Stimulated activated CD8-positive, alpha-beta memory T cell treated with anti-CD3 and anti-CD28 coated beads, Interleukin-2, amount 100 ng/mL, for 1 hour (primary cell): ENCODE results near the gene TEX48.

Experiments
- DNase-seq, 2 donors: peaks; one replicate each; pipeline ENCODE4 v3.0.0-alpha.2; 2020; ENCODE audit warnings: low read depth in 2 of 2

The TEX48 gene

DNA sequence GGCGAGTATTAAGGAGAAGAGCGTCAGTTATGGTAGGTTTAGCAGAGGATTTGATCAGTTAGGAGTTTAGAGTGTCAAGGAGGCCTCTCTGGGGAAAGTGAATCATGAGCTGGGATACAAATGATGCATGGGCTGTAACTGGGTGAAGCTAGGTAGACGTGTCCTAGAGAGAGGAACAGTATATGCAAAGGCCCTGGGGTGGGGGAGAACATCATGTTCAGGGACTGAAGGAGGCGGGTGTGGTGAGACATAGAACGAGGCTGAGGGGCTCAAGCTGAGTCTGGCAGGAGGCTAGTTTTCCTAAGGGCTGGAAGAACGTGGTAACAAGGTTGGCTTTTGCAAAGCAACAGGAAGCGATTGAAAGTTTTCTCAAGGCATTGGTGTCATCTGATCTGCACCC lies 60.4 kb downstream of the TEX48 start:
- DNase-seq = no peak

DNA sequence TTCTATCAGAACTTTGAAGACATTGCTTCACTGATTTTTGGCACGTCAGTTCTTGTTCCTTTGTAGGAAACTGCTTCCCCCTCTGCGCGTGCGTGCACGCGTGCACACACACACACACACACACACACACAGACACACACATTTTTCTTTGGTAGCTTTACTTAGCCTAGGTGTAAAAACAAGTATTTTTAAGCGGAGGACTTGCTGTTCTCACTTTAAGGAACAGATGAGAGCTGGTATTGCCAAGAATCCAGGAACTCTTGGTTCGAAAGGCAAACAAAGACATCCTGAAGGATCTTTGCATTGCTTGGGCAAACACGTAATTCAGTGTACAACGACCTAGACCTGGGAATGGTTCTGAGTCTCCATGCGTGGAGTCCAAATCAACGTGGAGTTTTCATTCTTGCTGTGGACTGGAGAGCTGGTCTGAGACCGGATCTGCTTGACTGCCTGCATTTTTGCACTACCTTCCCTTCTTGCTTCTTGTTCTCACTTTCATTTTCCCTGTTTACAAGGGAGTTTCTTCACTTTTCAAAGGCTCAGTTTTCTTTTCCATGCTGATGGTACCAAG lies 62.7 kb downstream of the TEX48 start:
- DNase-seq = no peak

GRCh38 chr9:114616684-114617520 lies 65.1 kb downstream of the TEX48 start:
- DNase-seq = no peak
